Hematopoietic multipotent progenitor cell treated with erythropoietin and hydrocortisone succinate and interleukin-3 and kit ligand, for 8 days (in vitro differentiated cells): ENCODE measurements around the gene SLC26A1.
"Not testable (repeated sequence)": the region's sequence is repeated elsewhere in the genome, so short reads cannot be mapped to it uniquely, and the experiment has no call there.

Experiments
- DNase-seq: peaks from one replicate; pipeline ENCODE4 v3.0.0-alpha.2; 2015

The SLC26A1 gene

GRCh38 chr4:952881-953573 is 40.2 kb downstream of the SLC26A1 start:
- DNase-seq = no peak

DNA sequence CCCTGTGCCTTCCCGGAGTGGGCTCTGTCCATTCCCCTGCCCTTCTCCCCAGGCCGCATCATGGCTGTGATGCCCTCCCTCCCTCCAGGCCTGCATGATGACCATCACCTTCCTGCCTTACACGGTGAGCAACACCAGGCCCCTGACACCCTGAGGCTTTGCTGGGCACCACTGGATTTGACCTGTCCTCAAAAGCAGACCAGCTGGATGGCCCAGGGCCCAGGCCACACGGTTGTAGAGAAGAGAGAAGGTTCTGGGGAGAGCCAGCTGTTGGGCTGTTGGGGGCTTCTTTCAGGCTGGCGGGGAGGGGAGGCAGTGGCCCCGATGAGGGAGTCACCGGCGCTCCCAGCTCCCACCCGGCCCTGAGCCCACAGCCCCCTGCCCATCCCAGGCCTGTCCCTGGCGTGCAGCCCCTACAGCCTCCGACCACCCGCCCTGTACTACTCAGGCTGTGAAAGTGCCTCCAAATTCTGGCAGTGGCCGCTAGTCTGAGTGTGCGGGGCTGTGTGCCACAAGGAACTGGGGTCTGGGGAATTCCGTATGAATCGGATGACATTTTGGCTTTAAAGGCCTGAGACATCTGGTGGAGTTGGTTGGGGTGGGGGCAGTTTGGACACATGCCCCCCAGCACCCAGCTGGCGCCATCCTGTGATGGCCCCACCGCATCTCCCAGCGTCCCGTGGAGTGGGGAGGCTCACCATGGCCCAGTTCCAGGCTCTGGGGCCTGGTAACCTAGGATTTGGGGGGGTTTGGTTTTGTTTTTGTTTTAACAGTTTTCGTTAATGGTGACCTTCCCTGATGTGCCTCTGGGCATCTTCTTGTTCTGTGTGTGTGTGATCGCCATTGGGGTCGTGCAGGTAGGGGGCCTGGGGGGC is 41.4 kb downstream of the SLC26A1 start:
- DNase-seq = no peak

DNA sequence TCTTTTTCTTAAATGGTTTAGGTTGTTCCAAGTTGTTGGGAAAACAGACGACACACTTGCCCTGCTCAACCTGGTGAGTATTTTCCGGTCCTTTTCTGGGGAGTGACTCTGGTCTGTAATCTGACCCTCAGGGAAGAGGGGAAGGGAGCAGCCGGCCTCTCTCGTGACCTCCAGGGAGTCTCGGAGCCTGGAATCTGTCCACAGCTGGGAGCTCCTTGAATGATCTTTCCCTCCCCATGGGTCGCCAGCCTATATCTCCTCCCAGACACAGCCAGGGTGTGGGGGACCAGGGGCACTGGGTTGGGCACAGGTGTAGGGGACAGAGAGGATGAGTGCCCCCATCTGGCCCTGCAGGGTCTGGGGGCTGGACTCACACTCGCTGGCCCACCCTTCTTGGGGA is 42.0 kb downstream of the SLC26A1 start:
- no peak for DNase-seq

DNA sequence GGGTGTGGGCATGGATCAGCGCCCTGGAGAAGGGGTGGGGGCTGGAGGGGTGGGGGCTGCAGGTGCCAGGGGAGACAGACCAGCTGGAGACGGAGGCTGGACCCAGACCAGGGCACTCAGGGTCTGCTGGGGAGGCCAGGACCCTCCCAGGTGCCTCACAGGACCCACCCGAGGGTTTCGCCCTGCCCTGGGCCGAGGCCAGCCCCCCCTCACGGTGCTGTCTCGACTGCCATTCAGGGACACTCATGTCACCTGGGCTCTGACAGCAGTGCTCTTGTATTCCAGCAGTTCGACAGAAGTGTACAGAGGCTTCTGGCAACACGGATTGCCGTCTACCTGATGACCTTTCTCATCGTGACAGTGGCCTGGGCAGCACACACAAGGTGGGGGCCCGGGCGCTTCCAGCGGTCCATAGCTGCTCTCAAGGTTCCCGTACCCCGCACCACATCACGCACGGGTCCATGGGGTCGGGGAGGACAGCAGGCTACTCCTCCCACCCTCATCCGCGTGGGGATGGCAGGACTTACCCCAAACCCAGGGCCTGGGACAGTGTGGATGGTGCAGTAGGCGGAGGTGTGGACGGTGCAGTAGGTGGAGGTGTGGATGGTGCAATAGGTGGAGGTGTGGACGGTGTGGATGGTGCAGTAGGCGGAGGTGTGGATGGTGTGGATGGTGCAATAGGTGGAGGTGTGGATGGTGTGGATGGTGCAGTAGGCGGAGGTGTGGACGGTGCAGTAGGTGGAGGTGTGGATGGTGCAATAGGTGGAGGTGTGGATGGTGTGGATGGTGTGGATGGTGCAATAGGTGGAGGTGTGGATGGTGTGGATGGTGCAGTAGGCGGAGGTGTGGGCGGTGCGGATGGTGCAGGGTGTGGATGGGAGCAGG is 42.8 kb downstream of the SLC26A1 start:
- no peak for DNase-seq

- no peak for DNase-seq
These were observed 43.5 kb downstream of the SLC26A1 start for GRCh38 chr4:949656-950055.

DNA sequence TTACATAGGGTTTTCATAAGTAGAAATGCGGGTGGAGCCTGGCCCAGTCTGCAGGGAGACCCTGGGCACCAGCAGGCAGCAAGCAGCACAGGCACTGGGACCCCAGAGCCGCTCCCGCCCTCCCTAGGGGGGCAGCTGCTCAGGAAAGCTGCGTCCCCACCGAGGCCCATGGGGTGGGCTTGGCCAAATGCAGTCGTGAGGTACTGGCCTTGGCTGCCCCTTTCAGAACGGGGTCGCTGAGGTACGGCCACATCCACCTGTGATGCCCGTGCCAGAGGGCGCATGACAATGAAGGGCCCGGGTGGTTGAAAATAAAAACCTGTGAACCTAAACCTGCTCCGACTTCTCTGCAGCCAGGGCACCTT is 44.3 kb downstream of the SLC26A1 start:
- DNase-seq = no peak

- DNase-seq = no peak
These were observed 44.9 kb downstream of the SLC26A1 start for GRCh38 chr4:948101-948935.

DNA sequence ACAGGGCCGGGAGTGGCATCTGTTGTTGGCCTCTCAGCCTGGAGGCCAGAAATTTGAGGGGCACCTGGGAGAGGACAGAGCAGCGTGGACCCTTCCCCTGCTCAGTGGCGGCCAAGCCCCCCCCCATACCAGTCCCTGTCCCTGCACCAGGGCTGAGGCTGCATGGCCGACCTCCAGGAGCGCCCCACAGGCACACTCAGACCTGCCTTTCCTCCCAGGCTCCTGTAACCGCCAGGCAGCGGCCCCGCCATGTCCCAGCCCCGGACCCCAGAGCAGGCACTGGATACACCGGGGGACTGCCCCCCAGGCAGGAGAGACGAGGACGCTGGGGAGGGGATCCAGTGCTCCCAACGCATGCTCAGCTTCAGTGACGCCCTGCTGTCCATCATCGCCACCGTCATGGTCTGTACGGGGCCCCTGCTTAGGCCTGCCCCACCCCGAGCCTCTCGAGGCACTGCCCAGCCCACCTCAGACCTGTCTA is 45.7 kb downstream of the SLC26A1 start:
- DNase-seq = no peak

DNA sequence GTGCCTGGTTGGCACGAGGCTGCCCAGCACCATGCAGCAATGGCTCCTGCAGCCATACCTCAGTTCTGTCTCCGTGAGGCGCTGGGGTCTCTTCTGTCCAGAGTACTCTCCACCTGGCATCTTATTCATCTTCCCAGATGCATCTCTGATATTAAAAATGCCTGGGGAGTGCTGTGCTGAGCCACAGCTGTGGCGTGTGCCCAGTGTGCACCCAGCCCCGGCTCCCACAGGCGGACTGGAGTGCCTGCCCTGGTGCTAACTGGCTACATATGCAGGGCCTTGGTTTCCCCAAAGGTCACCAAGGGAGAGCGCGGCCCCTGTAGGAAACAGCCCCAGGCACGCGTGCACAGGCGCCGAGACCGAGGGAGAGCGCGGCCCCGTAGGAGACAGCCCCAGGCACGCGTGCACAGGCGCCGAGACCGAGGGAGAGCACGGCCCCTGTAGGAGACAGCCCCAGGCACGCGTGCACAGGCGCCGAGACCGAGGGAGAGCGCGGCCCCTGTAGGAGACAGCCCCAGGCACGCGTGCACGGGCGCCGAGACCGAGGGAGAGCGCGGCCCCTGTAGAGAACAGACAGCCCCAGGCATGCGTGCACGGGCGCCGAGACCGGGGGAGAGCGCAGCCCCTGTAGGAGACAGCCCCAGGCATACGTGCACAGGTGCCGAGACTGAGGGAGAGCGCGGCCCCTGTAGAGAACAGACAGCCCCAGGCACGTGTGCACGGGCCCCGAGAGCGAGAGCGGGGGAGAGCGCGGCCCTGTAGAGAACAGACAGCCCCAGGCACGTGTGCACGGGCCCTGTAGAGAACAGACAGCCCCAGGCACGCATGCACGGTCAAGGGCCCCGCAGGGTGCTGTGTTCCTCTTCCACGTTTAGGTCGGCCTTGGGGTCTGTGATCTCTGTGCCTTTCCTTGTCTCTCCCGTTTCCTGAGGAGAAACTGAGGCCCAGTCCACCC is 46.4 kb downstream of the SLC26A1 start:
- DNase-seq = no peak

DNA sequence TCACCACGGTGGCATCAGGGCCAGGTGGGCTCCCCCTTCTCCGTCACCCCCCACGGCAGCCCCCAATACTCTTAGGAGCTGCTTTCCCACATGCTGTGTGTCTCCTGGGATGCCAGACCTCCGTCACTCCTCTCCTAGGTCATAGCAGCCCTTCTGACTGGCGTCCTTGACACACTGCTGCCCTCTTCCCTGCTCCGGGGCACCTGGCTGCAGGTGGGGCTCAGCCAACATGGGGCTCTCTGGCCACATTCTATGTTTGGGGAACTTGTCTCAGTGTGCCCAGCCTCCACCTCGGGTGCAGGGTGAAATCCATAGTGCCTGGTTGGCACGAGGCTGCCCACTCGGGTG is 47.1 kb downstream of the SLC26A1 start:
- no peak for DNase-seq

GRCh38 chr4:945274-946102 is 47.7 kb downstream of the SLC26A1 start:
- DNase-seq = no peak

DNA sequence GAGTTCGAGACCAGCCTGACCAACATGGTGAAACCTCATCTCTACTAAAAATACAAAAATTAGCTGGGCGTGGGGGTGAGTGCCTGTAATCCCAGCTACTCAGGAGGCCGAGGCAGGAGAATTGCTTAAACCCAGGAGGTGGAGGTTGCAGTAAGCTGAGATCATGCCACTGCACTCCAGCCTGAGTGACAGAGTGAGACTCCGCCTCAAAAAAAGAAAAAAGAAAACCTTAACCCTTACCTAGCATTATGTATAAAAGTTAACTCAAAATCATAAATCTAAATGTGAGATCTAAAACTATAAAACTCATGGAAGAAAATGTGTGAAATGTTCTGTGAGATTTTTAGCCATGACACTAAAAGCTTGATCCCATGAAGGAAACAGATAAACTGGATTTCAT is 53.7 kb downstream of the SLC26A1 start:
- DNase-seq = not testable (repeated sequence)
